ENCODE data around the gene EN2. TPM values are rescaled to one million over a fixed set of nuclear protein-coding genes. Genes with fewer than 3 reads are reported as not detected.

The EN2 gene
- total RNA-seq, result not detected in 2 replicates

DNA sequence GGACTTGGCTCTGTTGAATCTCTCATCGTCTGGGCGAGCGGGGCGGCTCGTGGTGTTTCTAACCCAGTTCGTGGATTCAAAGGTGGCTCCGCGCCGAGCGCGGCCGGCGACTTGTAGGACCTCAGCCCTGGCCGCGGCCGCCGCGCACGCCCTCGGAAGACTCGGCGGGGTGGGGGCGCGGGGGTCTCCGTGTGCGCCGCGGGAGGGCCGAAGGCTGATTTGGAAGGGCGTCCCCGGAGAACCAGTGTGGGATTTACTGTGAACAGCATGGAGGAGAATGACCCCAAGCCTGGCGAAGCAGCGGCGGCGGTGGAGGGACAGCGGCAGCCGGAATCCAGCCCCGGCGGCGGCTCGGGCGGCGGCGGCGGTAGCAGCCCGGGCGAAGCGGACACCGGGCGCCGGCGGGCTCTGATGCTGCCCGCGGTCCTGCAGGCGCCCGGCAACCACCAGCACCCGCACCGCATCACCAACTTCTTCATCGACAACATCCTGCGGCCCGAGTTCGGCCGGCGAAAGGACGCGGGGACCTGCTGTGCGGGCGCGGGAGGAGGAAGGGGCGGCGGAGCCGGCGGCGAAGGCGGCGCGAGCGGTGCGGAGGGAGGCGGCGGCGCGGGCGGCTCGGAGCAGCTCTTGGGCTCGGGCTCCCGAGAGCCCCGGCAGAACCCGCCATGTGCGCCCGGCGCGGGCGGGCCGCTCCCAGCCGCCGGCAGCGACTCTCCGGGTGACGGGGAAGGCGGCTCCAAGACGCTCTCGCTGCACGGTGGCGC, at the start of gene EN2:
Gene EN2, plus strand, starts transcription at position 19 of the 767 bp plus-strand sequence. Its CDS starts 249 bp downstream, at position 268.

Other genes with a start within 250 kb of the EN2 start
- gene INSIG1, start 160.3 kb upstream of the EN2 start, total RNA-seq, result 216 and 402 TPM in 2 replicates
- not detected in 2 replicates for gene CNPY1, start 88.4 kb downstream of the EN2 start, total RNA-seq
- gene RBM33, start 186.5 kb downstream of the EN2 start, total RNA-seq, result 25.3 and 26.9 TPM in 2 replicates